HEK293T (cell line): Measurements from ENCODE around the gene LMF1.

Source experiments
- FOXM1 ChIP-seq: fragments of 450-650 bp; IDR thresholded peaks from 2 replicates; pipeline ENCODE4 v1.6.1; 2017; ENCODE audit warnings: mild to moderate bottlenecking, borderline replicate concordance
- NFRKB ChIP-seq: fragments of 450-650 bp; IDR thresholded peaks from 2 replicates; pipeline ENCODE4 v1.6.1; 2016; ENCODE audit warnings: mild to moderate bottlenecking, moderate library complexity
- SUZ12 ChIP-seq: fragments of 450-650 bp; IDR thresholded peaks from 2 replicates; pipeline ENCODE4 v1.6.1; 2016; ENCODE audit warnings: mild to moderate bottlenecking
- TARDBP ChIP-seq: fragments of 450-650 bp; IDR thresholded peaks from 2 replicates; pipeline ENCODE4 v1.6.1; 2016

DNA sequence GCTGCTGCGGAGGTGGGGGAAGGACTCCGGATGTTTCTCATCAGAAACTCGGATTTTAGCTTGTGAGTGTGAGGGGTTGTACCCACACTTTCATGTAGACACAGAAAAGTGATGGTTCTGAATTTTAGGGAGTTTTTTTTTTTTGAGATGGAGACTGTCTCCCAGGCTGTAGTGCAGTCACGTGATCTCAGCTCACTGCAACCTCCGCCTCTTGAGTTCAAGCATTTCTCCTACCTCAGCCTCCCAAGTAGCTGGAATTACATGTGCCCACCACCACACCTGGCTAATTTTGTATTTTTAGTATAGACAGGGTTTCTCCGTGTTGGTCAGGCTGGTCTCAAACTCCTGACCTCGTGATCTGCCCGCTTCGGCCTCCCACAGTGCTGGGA lies 147.9 kb downstream of the LMF1 start:
- TF ChIP-seq NFRKB (no peak), TARDBP (no peak), FOXM1 (no peak), SUZ12 (no peak)
